ENCODE measurements around the gene FSIP1. TPM values are rescaled to one million over a fixed set of nuclear protein-coding genes. Genes with fewer than 3 reads are reported as not detected.

Gene FSIP1
- 2.2 and 3.2 TPM in 2 replicates for total RNA-seq (2022)
- Bru-seq, nascent RNA = percentile 32 among the genes with signal in this experiment
- BruChase-seq, experiment 1, labeled RNA remaining after a 6-hour chase = percentile 29 among the genes with signal in this experiment
- BruChase-seq, experiment 2, labeled RNA remaining after a 2-hour chase = percentile 31 among the genes with signal in this experiment
- long read RNA-seq, partial matches to known transcripts = 2 of 18 reads
- long read RNA-seq, other reads (novel, unspliced or antisense) = 15 of 18 reads

- Mint-ChIP-seq H3K9me3 (ENCODE audit: unreplicated experiment) (no peaks in the 10 kb centered on the region), H3K4me1 (ENCODE audit: insufficient read depth, unreplicated experiment) (peaks cover 15% of the 10 kb centered on the region), H3K27me3 (ENCODE audit: insufficient read depth, unreplicated experiment) (no peaks in the 10 kb centered on the region), H3K4me3 (ENCODE audit: unreplicated experiment) (peak within 1 kb of the TSS; percentile 91), H3K27ac (ENCODE audit: low read depth, unreplicated experiment) (peak within 1 kb of the TSS; percentile 1), H3K36me3 (ENCODE audit: insufficient read depth, unreplicated experiment) (no peaks in the 10 kb centered on the region)
- DNase-seq (ENCODE audit: unreplicated experiment) = peak; percentile 96
- no peak for TF ChIP-seq CTCF (IDR thresholded peaks at IDR 0.05; ENCODE audit: unreplicated experiment)
- CTCF ChIA-PET = interaction anchor here (0.6 to 1.2 kb wide), 6 partner anchors 26 to 1222 kb away, joined by 3 to 4 read pairs (median 3); no protein-coding TSS in a partner anchor
- BruUV-seq (replicated peaks) = no TSS peak
- intact Hi-C loops (cut with micrococcal nuclease) = loop anchor here (10.0 kb wide), 2 partner anchors 412 to 492 kb away; no protein-coding TSS in a partner anchor
- POLR2A ChIA-PET = interaction anchor here (0.6 to 2.4 kb wide), 21 partner anchors 10 to 594 kb away, joined by 3 to 20 read pairs (median 3); partner anchors contain the start of genes EIF2AK4 and SRP14
Measured at GRCh38 chr15:39782441-39783138, at the start of gene FSIP1. Gene FSIP1 (minus strand): TSS chr15:39782841. CDS start chr15:39776524, 6,317 bp downstream.

DNA sequence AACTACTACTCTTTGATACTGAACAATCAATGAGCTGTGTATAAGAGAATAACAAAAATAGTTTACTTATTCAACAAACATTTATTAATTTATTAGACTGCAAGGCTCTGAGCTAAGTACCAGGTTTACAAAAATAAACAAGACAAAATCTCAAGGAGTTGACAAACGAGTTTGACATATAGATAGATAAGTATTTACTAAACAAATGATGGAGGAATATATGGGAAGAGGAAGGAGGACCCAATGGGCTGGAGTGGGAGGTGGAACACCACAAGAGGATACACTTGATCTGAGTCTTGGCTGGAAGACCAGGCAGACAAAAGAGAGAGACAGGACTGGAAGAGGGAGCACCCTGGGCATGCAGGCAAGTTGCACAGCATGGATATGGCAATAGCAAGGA is 47.5 kb upstream of the FSIP1 start:
- H3K36me3 Mint-ChIP-seq (ENCODE audit: insufficient read depth, unreplicated experiment) = no peaks in the 10 kb centered on the region
- no peak for TF ChIP-seq CTCF (IDR thresholded peaks at IDR 0.05; ENCODE audit: unreplicated experiment)
- H3K4me3 Mint-ChIP-seq (ENCODE audit: unreplicated experiment) = no peak overlapping the region
- ChIA-PET CTCF (interaction anchor here (0.5 to 2.1 kb wide), 3 partner anchors 22 to 143 kb away, joined by 4 to 7 read pairs (median 4); no protein-coding TSS in a partner anchor), POLR2A (no interaction called here)
- H3K9me3 Mint-ChIP-seq (ENCODE audit: unreplicated experiment) = no peaks in the 10 kb centered on the region
- no peaks in the 10 kb centered on the region for H3K27me3 Mint-ChIP-seq (ENCODE audit: insufficient read depth, unreplicated experiment)
- peaks cover 6% of the 10 kb centered on the region for H3K4me1 Mint-ChIP-seq (ENCODE audit: insufficient read depth, unreplicated experiment)
- no TSS peak for BruUV-seq (replicated peaks)
- no peak for DNase-seq (ENCODE audit: unreplicated experiment)
- intact Hi-C loops (cut with micrococcal nuclease) = no loop called here
- no peak overlapping the region for H3K27ac Mint-ChIP-seq (ENCODE audit: low read depth, unreplicated experiment)

DNA sequence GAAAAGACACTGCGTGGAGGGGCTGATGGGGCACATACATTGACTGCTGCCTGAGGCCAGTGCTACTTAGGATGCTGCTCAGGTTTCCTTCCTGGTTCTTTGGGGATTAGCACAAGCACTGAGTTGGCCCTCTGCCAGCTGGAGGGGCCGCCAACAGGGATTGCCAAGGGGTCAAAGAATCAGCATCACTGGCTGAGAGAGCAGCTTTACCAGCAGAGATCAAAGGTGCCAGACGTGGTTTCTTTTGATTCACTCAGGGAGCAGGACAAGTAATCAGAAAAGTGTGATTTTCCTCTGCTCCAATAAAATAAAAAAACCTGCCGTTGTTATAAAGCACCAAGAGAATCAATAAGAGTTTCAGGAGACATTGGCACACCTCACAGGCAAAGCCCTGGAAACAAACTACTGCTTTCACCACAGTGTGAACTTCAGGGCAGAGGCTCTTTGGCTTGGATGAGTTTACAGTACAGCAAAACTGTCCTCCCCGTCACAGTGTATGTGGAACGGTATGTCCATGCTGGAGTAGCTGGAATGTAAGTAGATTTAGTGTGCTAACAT is 45.8 kb upstream of the FSIP1 start:
- H3K4me1 Mint-ChIP-seq (ENCODE audit: insufficient read depth, unreplicated experiment) = no peaks in the 10 kb centered on the region
- DNase-seq (ENCODE audit: unreplicated experiment) = peak; percentile 20
- no TSS peak for BruUV-seq (replicated peaks)
- no peak overlapping the region for H3K4me3 Mint-ChIP-seq (ENCODE audit: unreplicated experiment)
- H3K27ac Mint-ChIP-seq (ENCODE audit: low read depth, unreplicated experiment) = no peak overlapping the region
- no peaks in the 10 kb centered on the region for H3K27me3 Mint-ChIP-seq (ENCODE audit: insufficient read depth, unreplicated experiment)
- intact Hi-C loops (cut with micrococcal nuclease) = no loop called here
- POLR2A ChIA-PET = no interaction called here
- CTCF ChIA-PET = no interaction called here
- peaks cover under 1% of the 10 kb centered on the region for H3K9me3 Mint-ChIP-seq (ENCODE audit: unreplicated experiment)
- no peak for TF ChIP-seq CTCF (IDR thresholded peaks at IDR 0.05; ENCODE audit: unreplicated experiment)
- no peaks in the 10 kb centered on the region for H3K36me3 Mint-ChIP-seq (ENCODE audit: insufficient read depth, unreplicated experiment)

- H3K27ac Mint-ChIP-seq (ENCODE audit: low read depth, unreplicated experiment) = no peak overlapping the region
- DNase-seq (ENCODE audit: unreplicated experiment) = no peak
- no peak for TF ChIP-seq CTCF (IDR thresholded peaks at IDR 0.05; ENCODE audit: unreplicated experiment)
- H3K4me3 Mint-ChIP-seq (ENCODE audit: unreplicated experiment) = no peak overlapping the region
- BruUV-seq (replicated peaks) = no TSS peak
- peaks cover 9% of the 10 kb centered on the region for H3K9me3 Mint-ChIP-seq (ENCODE audit: unreplicated experiment)
- intact Hi-C loops (cut with micrococcal nuclease) = no loop called here
- no peaks in the 10 kb centered on the region for H3K27me3 Mint-ChIP-seq (ENCODE audit: insufficient read depth, unreplicated experiment)
- no peaks in the 10 kb centered on the region for H3K4me1 Mint-ChIP-seq (ENCODE audit: insufficient read depth, unreplicated experiment)
- CTCF ChIA-PET = interaction anchor here (1.2 kb wide), 1 partner anchor 10 kb away, joined by 3 read pairs; no protein-coding TSS in a partner anchor
- POLR2A ChIA-PET = no interaction called here
- H3K36me3 Mint-ChIP-seq (ENCODE audit: insufficient read depth, unreplicated experiment) = no peaks in the 10 kb centered on the region
Measured at GRCh38 chr15:39826975-39827374, 44.3 kb upstream of the FSIP1 start.
